ENCODE measurements around the gene FAM89A.
"Not testable (repeated sequence)": the region's sequence is repeated elsewhere in the genome, so short reads cannot be mapped to it uniquely, and the experiment has no call there.

GRCh38 chr1:231022543-231022942 lies 17.5 kb downstream of the FAM89A start:
- not testable (repeated sequence) for TF ChIP-seq CTCF, POLR2A (IDR thresholded peaks at IDR 0.05)

Data from lower leg skin (tissue), 3 donors.